Measurements from ENCODE around the gene MBOAT7. TPM values are rescaled to one million over a fixed set of nuclear protein-coding genes. Genes with fewer than 3 reads are reported as not detected.

MBOAT7 gene
- total RNA-seq, 2 experiments from 2014 or later, result 18.1 to 25.0 TPM

DNA sequence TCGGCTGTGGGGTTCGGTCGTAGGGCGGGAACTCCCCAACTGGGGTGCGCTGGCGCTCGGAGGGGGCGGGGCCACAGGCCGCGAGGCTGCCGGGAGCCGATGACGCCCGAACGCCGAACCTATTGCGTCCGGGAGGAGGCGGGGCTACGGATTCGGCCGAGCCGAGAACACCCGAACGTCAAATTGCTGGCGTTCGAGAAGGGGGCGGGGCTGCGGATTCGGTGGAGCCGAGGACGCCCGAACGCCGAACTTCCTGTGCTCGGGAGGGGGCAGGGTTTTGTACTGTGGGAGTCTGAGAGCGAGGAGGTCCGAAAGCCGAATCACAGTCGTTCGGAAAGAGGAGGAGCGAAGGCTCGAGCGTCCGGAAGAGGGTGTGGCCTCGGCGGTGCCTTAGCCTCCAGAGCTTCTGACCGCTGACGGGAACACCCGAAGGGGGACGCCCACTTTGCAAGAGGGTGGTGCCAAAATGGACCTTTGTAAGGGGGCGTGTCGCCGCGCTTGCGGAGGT lies 1.2 kb upstream of the MBOAT7 start:
- BruUV-seq (replicated peaks), result no TSS peak

DNA sequence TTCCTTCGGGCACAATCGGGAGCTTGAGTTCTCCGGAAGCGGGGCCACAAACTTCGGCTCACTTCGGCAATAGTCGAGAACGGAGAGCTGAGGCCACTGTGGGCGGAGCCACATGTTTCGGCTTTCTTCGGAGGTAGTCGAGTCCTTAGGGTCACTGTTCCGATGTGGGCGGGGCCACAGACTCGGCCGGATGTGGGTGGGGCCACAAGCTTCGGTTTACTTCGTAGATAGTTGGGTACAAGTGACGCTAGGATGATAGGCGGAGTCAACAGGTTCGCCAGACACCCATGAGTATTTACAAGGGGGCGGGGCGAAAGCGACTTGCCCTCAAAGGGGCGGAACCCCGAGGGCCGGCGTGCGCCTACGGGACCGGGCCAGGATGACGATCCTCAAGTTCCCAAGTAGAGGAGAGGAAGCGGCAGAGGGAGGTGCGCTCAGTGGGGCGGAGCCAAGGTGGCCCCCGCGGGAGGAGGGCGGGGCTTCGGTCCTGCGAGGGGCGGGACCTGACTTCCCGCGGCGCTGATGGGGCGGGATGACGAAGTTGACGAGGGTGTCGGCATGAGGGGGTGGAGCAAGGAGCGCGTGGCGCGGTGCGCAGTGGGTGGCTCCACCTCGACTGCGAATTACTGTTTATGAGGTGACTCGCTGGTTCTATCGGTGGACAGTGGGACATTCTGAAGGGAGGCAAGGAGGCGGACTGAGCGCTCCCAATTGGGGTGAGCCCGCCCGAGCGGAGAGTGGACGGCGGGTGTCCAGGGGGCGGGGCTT lies 539 bp upstream of the MBOAT7 start:
- Histone ChIP-seq H2AFZ (ENCODE audit: low read length) (no peak overlapping the region; the same call in 1 of the 2 replicates), H3K4me3 (ENCODE audit: low read depth, low read length, poor library complexity, severe bottlenecking) (peak overlapping the region; percentile 76), H3K4me2 (ENCODE audit: low read length) (peak overlapping the region; percentile 97), H3K36me3 (ENCODE audit: insufficient read depth, low read length) (peaks cover 19% of the 10 kb centered on the region), H4K20me1 (ENCODE audit: insufficient read depth, low read length) (no peaks in the 10 kb centered on the region), H3K9me2 (ENCODE audit: insufficient read depth, low read length) (no peaks in the 10 kb centered on the region), H3K9me3 (ENCODE audit: low read length) (no peaks in the 10 kb centered on the region), H3K79me2 (ENCODE audit: insufficient read depth, low read depth, low read length) (peaks cover 21% of the 10 kb centered on the region; the same call in 1 of the 2 replicates), H3K4me1 (ENCODE audit: insufficient read depth, low read length, poor library complexity, severe bottlenecking) (peaks cover 25% of the 10 kb centered on the region), H3K27ac (ENCODE audit: low read depth, low read length, poor library complexity, severe bottlenecking) (peak overlapping the region; percentile 82)
- POLR2A ChIA-PET, result interaction anchor here (0.9 to 2.2 kb wide), 4 partner anchors 11 to 1070 kb away, joined by 3 to 10 read pairs (median 6); partner anchors contain the start of genes CNOT3, LENG1 and RPS9
- CTCF ChIA-PET (ENCODE audit: unreplicated experiment), result interaction anchor here (0.7 to 1.4 kb wide), 3 partner anchors 46 to 199 kb away, joined by 3 to 4 read pairs (median 3); no protein-coding TSS in a partner anchor
- DNase-seq (ENCODE audit: low spot score), result peak; percentile 100
- TF ChIP-seq EZH2phosphoT487 (IDR thresholded peaks at IDR 0.05; ENCODE audit: borderline replicate concordance, low read depth, low read length) (no peak), CTCF (conservative IDR thresholded peaks at IDR 0.05; ENCODE audit: low read length) (no peak)
- intact Hi-C loops (cut with micrococcal nuclease; ENCODE audit: unreplicated experiment), result loop anchor here (2.0 kb wide), 1 partner anchor 31 kb away; the partner anchor contains the start of gene LENG1
- no TSS peak for BruUV-seq (replicated peaks)

More for the DNA sequence above, 1.2 kb upstream of the MBOAT7 start:
- Histone ChIP-seq H3K4me2 (ENCODE audit: low read length) (peak overlapping the region; percentile 97), H3K4me1 (ENCODE audit: insufficient read depth, low read length, poor library complexity, severe bottlenecking) (peaks cover 25% of the 10 kb centered on the region), H2AFZ (ENCODE audit: low read length) (peak overlapping the region; percentile 23), H3K79me2 (ENCODE audit: insufficient read depth, low read depth, low read length) (peaks cover 21% of the 10 kb centered on the region; the same call in 1 of the 2 replicates), H3K27ac (ENCODE audit: low read depth, low read length, poor library complexity, severe bottlenecking) (peak overlapping the region; percentile 82), H3K36me3 (ENCODE audit: insufficient read depth, low read length) (peaks cover 25% of the 10 kb centered on the region), H3K9me3 (ENCODE audit: low read length) (no peaks in the 10 kb centered on the region), H3K4me3 (ENCODE audit: low read depth, low read length, poor library complexity, severe bottlenecking) (peak overlapping the region; percentile 76), H3K9me2 (ENCODE audit: insufficient read depth, low read length) (no peaks in the 10 kb centered on the region), H4K20me1 (ENCODE audit: insufficient read depth, low read length) (no peaks in the 10 kb centered on the region)
- TF ChIP-seq CTCF (conservative IDR thresholded peaks at IDR 0.05; ENCODE audit: low read length) (no peak), EZH2phosphoT487 (IDR thresholded peaks at IDR 0.05; ENCODE audit: borderline replicate concordance, low read depth, low read length) (no peak)
- intact Hi-C loops (cut with micrococcal nuclease; ENCODE audit: unreplicated experiment), result loop anchor here (1.0 to 2.0 kb wide), 2 partner anchors 10 to 32 kb away; partner anchors contain the start of genes LENG1 and RPS9
- POLR2A ChIA-PET, result interaction anchor here (0.6 kb wide), 1 partner anchor 879 kb away, joined by 4 read pairs; no protein-coding TSS in a partner anchor
- peak; percentile 99 for DNase-seq (ENCODE audit: low spot score)
- CTCF ChIA-PET (ENCODE audit: unreplicated experiment), result no interaction called here
